HG02885 (cell line): ENCODE results near the gene LHCGR.
"Not testable (repeated sequence)": the region's sequence is repeated elsewhere in the genome, so short reads cannot be mapped to it uniquely, and the experiment has no call there.

Experiments
- ATAC-seq: cut with Tn5 transposase; IDR thresholded peaks from one replicate; pipeline ENCODE4 v1.9.1; 2021; ENCODE audit warnings: mild to moderate bottlenecking; ENCODE audit not compliant: unreplicated experiment, poor library complexity

The LHCGR gene

GRCh38 chr2:48713647-48714046 is 41.9 kb downstream of the LHCGR start:
- no peak for ATAC-seq

GRCh38 chr2:48712151-48712550 is 43.4 kb downstream of the LHCGR start:
- ATAC-seq = no peak

- no peak for ATAC-seq
Measured at GRCh38 chr2:48711343-48711742, 44.2 kb downstream of the LHCGR start.

GRCh38 chr2:48709096-48710034 is 46.2 kb downstream of the LHCGR start:
- ATAC-seq = no peak

GRCh38 chr2:48707466-48707865 is 48.1 kb downstream of the LHCGR start:
- no peak for ATAC-seq

- ATAC-seq = not testable (repeated sequence)
Measured at GRCh38 chr2:48703621-48704020, 51.9 kb downstream of the LHCGR start.

- no peak for ATAC-seq
Measured at GRCh38 chr2:48699348-48699930, 56.1 kb downstream of the LHCGR start.

GRCh38 chr2:48696881-48697280 is 58.6 kb downstream of the LHCGR start:
- ATAC-seq = no peak

- no peak for ATAC-seq
Measured at GRCh38 chr2:48695991-48696390, 59.5 kb downstream of the LHCGR start.

GRCh38 chr2:48694149-48694548 is 61.4 kb downstream of the LHCGR start:
- ATAC-seq = no peak

- ATAC-seq = no peak
Measured at GRCh38 chr2:48693645-48694044, 61.9 kb downstream of the LHCGR start.

- ATAC-seq = no peak
Measured at GRCh38 chr2:48693066-48693465, 62.5 kb downstream of the LHCGR start.

GRCh38 chr2:48691935-48692691 is 63.4 kb downstream of the LHCGR start:
- no peak for ATAC-seq

- no peak for ATAC-seq
Measured at GRCh38 chr2:48685126-48685525, 70.4 kb downstream of the LHCGR start.

GRCh38 chr2:48677450-48677849 is 78.1 kb downstream of the LHCGR start:
- no peak for ATAC-seq

- peak; percentile 46 for ATAC-seq
Measured at GRCh38 chr2:48674933-48675332, 80.6 kb downstream of the LHCGR start.

- ATAC-seq = no peak
Measured at GRCh38 chr2:48673581-48673980, 81.9 kb downstream of the LHCGR start.

- no peak for ATAC-seq
Measured at GRCh38 chr2:48668992-48669391, 86.5 kb downstream of the LHCGR start.

- ATAC-seq = no peak
Measured at GRCh38 chr2:48651158-48651790, 104.2 kb downstream of the LHCGR start.

GRCh38 chr2:48638261-48638660 is 117.3 kb downstream of the LHCGR start:
- ATAC-seq = no peak
